Activated CD4-positive, alpha-beta T cell treated with anti-CD3 and anti-CD28 coated beads for 1 hour (primary cell): ENCODE data around the gene DNAH14.
"Not testable (repeated sequence)": the region's sequence is repeated elsewhere in the genome, so short reads cannot be mapped to it uniquely, and the experiment has no call there.

ENCODE experiments used
- DNase-seq: peaks from one replicate; pipeline ENCODE4 v3.0.0-alpha.2; 2020

Gene DNAH14

DNA sequence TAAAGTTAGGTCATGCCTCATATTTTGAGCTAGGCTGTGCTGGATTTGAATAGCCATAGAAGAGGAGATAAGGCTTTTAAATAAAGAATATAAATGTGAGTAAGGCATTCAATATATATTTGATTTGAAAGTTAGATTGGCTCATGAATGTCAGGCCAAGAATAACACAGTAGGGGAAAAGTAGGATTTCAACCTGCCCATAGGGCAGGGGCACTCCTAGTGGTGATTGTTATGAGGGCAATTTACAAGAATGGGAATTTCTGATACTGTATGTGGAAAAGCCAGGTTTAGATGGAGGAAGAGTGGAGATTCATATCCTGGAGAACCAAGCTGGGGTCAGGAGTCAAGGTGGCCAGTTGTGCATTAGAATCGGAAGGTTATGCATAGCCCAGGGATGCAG lies 74.9 kb downstream of the DNAH14 start:
- no peak for DNase-seq

DNA sequence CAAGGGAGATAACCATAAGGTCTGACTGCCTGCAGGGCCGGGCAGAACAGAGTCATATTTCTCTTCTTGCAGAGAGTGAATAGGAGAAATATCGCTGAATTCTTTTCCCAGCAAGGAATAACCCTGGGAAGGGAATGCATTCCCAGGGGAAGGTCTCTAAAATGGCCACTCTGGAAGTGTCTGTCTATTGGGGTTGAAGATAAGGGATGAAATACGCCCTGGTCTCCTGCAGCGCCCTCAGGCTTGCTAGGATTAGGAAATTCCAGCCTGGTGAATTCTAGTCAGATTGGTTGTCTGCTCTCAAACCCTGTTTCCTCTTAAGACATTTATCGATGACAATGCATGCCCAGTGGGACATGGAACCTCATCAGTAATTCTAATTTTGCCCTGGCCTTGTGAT lies 76.9 kb downstream of the DNAH14 start:
- not testable (repeated sequence) for DNase-seq

DNA sequence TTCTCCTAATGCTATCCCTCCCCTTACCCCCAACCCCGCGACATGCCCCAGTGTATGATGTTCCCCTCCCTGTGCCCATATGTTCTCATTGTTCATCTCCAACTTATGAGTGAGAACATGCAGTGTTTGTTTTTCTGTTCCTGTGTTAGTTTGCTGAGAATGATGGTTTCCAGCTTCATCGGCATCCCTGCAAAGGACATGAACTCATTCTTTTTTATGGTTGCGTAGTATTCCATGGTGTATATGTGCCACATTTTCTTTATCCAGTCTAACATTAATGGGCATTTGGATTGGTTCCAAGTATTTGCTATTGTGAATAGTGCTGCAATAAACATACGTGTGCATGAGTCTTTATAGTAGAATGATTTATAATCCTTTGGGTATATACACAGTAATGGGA lies 78.6 kb downstream of the DNAH14 start:
- not testable (repeated sequence) for DNase-seq

GRCh38 chr1:225021037-225021436 lies 91.6 kb downstream of the DNAH14 start:
- DNase-seq, result no peak

DNA sequence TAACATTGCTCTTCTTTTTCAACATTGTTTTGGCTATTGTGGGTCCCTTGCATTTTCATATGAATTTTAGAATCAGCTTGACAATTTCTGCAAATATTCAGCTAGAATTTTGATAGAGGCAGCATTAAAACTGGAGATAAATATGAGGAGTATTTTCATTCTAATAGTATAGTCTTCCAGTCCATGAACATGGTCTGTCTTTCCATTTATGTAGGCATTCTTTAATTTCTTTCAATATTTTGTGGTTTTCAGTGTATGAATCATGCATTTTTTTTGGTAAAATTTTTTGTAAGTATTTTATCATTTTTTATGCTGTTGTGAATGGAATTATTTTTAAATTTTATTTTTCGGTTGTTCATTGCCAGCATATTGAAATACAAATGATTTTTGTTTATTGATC lies 97.2 kb downstream of the DNAH14 start:
- DNase-seq, result no peak

GRCh38 chr1:225036441-225036840 lies 107.0 kb downstream of the DNAH14 start:
- not testable (repeated sequence) for DNase-seq

DNA sequence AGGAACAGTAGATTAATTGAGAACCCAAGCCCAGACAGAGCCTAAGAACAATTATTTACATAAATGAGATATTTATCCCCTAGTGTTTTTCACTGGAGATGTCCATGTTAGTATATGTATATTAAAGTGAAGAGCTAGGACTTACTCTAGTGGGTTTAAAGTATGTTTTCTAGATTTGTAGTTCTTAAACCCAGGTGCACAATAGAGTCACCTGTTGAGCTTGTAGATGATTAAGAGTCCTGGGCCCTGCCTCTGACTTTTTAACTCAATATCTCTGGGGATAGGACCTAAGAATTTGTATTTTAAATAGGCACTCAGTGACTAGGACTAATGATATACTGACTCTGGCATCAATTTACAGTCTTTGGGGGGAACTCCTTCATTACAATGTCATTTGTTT lies 112.8 kb downstream of the DNAH14 start:
- no peak for DNase-seq

- no peak for DNase-seq
Measured at GRCh38 chr1:225044258-225044657, 114.8 kb downstream of the DNAH14 start.

- no peak for DNase-seq
Measured at GRCh38 chr1:225049594-225049993, 120.1 kb downstream of the DNAH14 start.

DNA sequence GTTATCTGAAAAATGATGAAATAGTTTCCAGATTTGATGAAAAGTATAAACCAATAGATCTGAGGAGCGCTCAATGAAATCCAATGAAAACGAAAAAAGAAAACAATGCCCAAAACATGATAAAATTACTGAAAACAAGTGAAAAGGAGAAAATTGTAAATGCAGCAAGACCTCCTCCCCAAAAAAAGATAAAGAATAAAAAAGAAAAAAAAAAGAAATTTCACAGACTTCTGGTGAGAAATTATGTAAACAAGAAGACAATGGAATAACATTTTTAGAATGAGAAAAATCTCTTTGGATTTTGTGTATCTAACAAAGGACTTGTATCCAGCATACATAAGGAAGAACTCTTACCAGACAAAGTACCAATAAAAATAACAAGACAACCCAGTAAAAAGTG lies 134.2 kb downstream of the DNAH14 start:
- DNase-seq, result no peak

DNA sequence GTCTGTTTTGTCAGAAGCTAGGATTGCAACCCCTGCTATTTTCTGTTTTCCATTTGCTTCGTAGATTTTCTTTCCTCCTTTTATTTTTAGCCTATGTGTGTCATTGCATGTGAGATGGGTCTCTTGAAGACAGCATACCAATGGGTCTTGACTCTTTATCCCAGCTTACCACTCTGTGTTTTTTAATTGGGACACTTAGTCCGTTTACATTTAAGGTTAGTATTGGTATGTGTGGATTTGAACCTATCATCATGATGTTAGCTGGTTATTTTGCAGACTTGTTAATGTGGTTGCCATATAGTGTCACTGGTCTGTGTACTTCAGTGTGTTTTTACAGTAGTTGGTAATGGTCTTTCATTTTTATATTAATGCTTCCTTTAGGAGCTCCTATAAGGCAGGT lies 141.5 kb downstream of the DNAH14 start:
- DNase-seq, result no peak

DNA sequence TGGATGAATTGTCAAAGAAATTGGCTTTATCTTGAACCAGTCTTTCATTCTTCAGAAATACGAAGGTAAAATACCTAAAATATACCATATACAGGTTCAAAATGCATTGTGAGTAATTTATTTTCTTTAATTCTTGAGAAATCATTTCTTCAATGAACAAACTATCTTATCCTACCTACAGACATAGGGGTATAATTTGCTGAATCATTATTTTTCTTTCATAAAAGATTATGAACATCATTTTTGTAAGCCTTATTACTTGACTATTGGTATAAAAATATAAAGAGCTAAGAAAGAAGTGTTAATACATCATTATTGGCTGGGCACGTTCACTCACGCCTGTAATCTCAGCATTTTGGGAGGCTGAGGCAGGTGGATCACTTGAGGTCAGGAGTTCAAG lies 167.7 kb downstream of the DNAH14 start:
- no peak for DNase-seq

GRCh38 chr1:225111000-225111399 lies 181.5 kb downstream of the DNAH14 start:
- no peak for DNase-seq

GRCh38 chr1:225113265-225113664 lies 183.8 kb downstream of the DNAH14 start:
- DNase-seq, result no peak

DNA sequence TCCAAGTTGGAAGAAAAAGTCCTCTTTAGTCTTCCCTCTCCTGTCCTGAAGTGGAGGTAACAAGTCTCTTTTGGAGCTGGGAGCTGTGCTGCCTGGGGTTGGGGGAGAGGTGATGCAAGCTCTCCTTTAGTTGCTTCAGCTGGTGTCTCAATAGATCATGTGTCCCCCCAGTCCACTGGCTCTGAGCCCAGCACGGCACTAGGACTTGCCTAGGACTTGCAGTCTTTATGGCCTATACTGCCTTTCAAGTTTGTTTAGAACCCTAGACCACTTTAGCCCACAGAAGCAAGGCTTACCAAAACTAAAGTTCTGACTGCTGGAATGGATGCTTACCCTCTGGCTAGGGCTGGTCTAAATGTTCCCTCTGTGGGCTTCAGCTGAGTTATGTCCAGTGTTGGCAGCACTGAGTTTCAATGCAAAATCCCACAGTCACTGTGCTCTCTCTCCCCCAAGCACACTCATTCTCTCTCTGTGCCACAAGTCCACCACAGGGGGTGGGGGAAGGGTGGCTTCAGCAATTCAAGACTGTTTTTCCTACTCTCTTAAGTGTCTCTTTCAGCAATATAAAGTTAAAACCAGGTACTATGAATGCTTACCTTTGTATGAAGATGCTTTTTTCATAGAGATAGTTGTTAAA lies 185.0 kb downstream of the DNAH14 start:
- no peak for DNase-seq

DNA sequence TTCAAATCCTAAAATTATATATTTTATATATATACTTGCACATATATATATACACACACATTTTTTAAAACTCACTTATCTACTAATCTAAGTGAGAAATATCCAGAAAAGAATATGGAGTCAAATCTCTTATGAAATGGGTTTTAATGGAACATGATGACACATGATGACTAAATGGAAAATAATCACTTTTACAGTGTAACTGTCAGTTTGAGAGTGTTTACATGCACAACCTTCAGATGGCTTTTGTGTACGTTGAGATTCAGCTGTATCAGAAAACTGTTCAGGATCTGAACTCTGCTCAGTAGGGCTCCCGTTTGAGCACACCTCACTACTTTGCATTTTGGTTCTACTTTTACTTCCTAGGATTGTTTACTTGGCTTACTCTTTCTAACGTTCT lies 189.8 kb downstream of the DNAH14 start:
- no peak for DNase-seq

DNA sequence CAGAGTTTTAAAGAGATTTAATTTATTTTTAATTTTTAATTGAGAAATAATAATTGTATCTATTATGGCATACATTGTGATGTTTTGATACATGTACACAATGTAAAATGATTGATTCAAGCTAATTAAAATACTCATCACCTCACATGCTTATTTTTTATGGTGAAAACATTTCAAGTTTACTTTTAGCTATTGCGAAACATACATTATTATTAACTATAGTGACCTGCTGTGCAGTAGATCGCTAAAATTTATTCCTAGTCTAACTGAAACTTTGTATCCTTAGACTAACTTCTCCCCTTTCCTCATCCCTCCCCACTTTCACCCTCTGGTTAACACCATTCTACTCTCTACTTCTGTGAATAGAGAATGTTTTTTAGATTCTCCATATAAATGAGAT lies 191.6 kb downstream of the DNAH14 start:
- DNase-seq, result no peak

- DNase-seq, result no peak
Measured at GRCh38 chr1:225131869-225132268, 202.4 kb downstream of the DNAH14 start.

DNA sequence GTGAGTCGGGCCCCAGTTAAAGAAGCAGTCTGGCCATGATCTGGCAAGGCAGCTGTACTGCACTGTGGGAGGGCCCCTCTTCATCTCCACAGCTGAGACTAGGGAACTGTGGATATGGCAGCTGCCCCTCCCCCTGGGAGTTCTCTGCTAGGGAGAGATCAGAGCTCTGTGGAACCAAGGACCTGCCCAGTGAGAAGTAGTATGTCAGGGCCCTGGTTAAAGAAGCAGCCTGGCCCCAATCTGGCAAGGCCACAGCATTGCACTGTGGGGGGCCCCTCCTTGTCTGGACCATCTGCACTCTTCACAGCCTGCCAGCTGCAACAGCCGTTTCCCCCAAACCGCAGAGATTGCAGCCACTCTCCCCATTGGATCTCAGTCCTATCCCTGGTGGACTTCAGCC lies 208.5 kb downstream of the DNAH14 start:
- no peak for DNase-seq

GRCh38 chr1:225143001-225143400 lies 213.5 kb downstream of the DNAH14 start:
- no peak for DNase-seq

GRCh38 chr1:225146478-225146877 lies 217.0 kb downstream of the DNAH14 start:
- no peak for DNase-seq

GRCh38 chr1:225147791-225148190 lies 218.3 kb downstream of the DNAH14 start:
- DNase-seq, result not testable (repeated sequence)

GRCh38 chr1:225152061-225152460 lies 222.6 kb downstream of the DNAH14 start:
- no peak for DNase-seq

- no peak for DNase-seq
Measured at GRCh38 chr1:225155555-225155954, 226.1 kb downstream of the DNAH14 start.

- DNase-seq, result no peak
Measured at GRCh38 chr1:225156254-225156653, 226.8 kb downstream of the DNAH14 start.

DNA sequence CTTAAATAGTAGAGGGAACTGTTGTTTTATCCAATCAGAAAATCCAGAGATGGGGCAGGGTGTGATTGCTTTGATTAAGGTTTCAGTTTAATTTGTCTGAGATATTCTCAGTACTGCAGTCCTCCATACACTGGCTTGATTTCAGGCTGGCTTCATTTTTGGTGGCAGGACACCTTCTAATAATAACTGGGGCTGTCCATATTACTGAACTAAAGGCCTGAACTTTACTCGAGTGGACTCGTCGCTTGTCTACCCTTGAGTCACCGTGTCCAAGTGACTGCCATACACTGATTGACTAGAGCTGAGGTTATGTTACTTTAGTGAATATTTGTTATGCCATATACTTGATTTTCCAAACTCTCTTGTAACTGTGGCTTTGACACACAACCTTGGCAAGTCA lies 228.8 kb downstream of the DNAH14 start:
- DNase-seq, result no peak
